AG09319 (cell line): ENCODE results near the gene ABCB11.

Experiments
- DNase-seq: peaks from one replicate; pipeline ENCODE4 v3.0.0-alpha.2; 2010; ENCODE audit warnings: low read depth; ENCODE audit errors: extremely low read depth
- CTCF ChIP-seq: IDR thresholded peaks from 2 replicates; pipeline ENCODE4 v1.5.1; 2011; ENCODE audit warnings: low read depth, mild to moderate bottlenecking, inconsistent platforms, low read length, moderate library complexity

Gene ABCB11

GRCh38 chr2:169027234-169027633 is 3.9 kb downstream of the ABCB11 start:
- no peak for TF ChIP-seq CTCF
- no peak for DNase-seq

- no peak for TF ChIP-seq CTCF
- no peak for DNase-seq
These were observed 5.1 kb downstream of the ABCB11 start for GRCh38 chr2:169026056-169026455.

GRCh38 chr2:169023161-169023560 is 8.0 kb downstream of the ABCB11 start:
- no peak for DNase-seq
- no peak for TF ChIP-seq CTCF

- DNase-seq: no peak
These were observed 12.7 kb downstream of the ABCB11 start for GRCh38 chr2:169018390-169018789.

GRCh38 chr2:169015943-169016342 is 15.2 kb downstream of the ABCB11 start:
- TF ChIP-seq CTCF: no peak
- DNase-seq: no peak

More at GRCh38 chr2:169018390-169018789, 12.7 kb downstream of the ABCB11 start:
- TF ChIP-seq CTCF: no peak

- DNase-seq: no peak
- no peak for TF ChIP-seq CTCF
These were observed 16.3 kb downstream of the ABCB11 start for GRCh38 chr2:169014780-169015179.

GRCh38 chr2:169013628-169014026 is 17.5 kb downstream of the ABCB11 start:
- TF ChIP-seq CTCF: no peak
- DNase-seq: no peak
